Esophagus muscularis mucosa (tissue), 3 donors: ENCODE results near the gene ZNF451.
"Not testable (repeated sequence)": the region's sequence is repeated elsewhere in the genome, so short reads cannot be mapped to it uniquely, and the experiment has no call there.

ENCODE experiments used
- CTCF ChIP-seq, 3 experiments: fragments of 200-600 bp in 2 of 3; fragments of 450-650 bp in 1 of 3; sonication (generic) in 2 of 3; IDR thresholded peaks; one replicate each; pipeline ENCODE4 v1.5.1; 2017 to 2019; ENCODE audit warnings: antibody characterized with exemption in 3 of 3, mild to moderate bottlenecking in 2 of 3, moderate library complexity in 1 of 3
- POLR2A ChIP-seq: fragments of 450-650 bp; IDR thresholded peaks from one replicate; pipeline ENCODE4 v1.6.1; 2017; ENCODE audit warnings: antibody characterized with exemption, moderate library complexity, mild to moderate bottlenecking, low read depth
- POLR2AphosphoS5 ChIP-seq, 2 donors: sonication (generic); formaldehyde crosslinking; IDR thresholded peaks; one replicate each; pipeline ENCODE4 v1.6.1; 2017; ENCODE audit warnings: antibody characterized with exemption in 2 of 2

GRCh38 chr6:57044061-57044460 is 45.9 kb upstream of the ZNF451 start:
- TF ChIP-seq POLR2A; CTCF (IDR thresholded peaks at IDR 0.05); POLR2AphosphoS5 (IDR thresholded peaks at IDR 0.05): not testable (repeated sequence)
